Aorta (tissue), 5 donors: ENCODE data around the gene IZUMO2. TPM values are rescaled to one million over a fixed set of nuclear protein-coding genes. Genes with fewer than 3 reads are reported as not detected.

Experiments
- ATAC-seq: fragments of 200-7000 bp; cut with Tn5 transposase; one replicate; pipeline ENCODE4 v1.9.1; 2022; ENCODE audit warnings: moderate library complexity; ENCODE audit not compliant: low FRiP score
- DNase-seq, 2 donors: peaks; one replicate each; pipeline ENCODE4 v3.0.0-alpha.2; 2020
- H3K27ac ChIP-seq, 2 donors: one replicate each; pipeline ENCODE4 v1.5.1; 2013; ENCODE audit warnings: low read length in 2 of 2, mild to moderate bottlenecking in 2 of 2, moderate library complexity in 2 of 2, control low read depth in 1 of 2, inconsistent platforms in 1 of 2, low read depth in 1 of 2
- H3K27me3 ChIP-seq, 2 donors: one replicate each; pipeline ENCODE4 v1.6.1; 2013; ENCODE audit warnings: control low read depth in 1 of 2, low read length in 1 of 2, mild to moderate bottlenecking in 1 of 2, moderate library complexity in 1 of 2; ENCODE audit not compliant: insufficient read depth in 2 of 2, control insufficient read depth in 1 of 2
- H3K36me3 ChIP-seq, 2 donors: one replicate each; pipeline ENCODE4 v1.6.1; 2013; ENCODE audit warnings: control low read depth in 1 of 2, low read length in 1 of 2, mild to moderate bottlenecking in 1 of 2; ENCODE audit not compliant: insufficient read depth in 2 of 2, control insufficient read depth in 1 of 2
- H3K4me1 ChIP-seq, 2 donors: one replicate each; pipeline ENCODE4 v1.6.1; 2013; ENCODE audit warnings: low read length in 2 of 2, control low read depth in 1 of 2, mild to moderate bottlenecking in 1 of 2, moderate library complexity in 1 of 2; ENCODE audit not compliant: insufficient read depth in 2 of 2, control insufficient read depth in 1 of 2
- H3K4me3 ChIP-seq, 2 donors: one replicate each; pipeline ENCODE4 v1.5.1; 2013; ENCODE audit warnings: low read length in 2 of 2, control low read depth in 1 of 2, mild to moderate bottlenecking in 1 of 2
- H3K9me3 ChIP-seq: one replicate; pipeline ENCODE4 v1.6.1; 2013; ENCODE audit warnings: mild to moderate bottlenecking, low read length; ENCODE audit not compliant: control insufficient read depth
- WGBS, 2 donors: extraction: QIAGEN DNeasy Blood & Tissue Kit; methylation state at CpG; one replicate each; pipeline ENCODE4 v1.1.7; 2013; 5-methylcytosine and 5-hydroxymethylcytosine counted together
- intact Hi-C, 2 donors: fragments of 100-400 bp; cut with DNase I; formaldehyde crosslinking; loops; one replicate each; pipeline versions ENCODE4 v1.14.2 to v1.15.0; 2022
- long read RNA-seq, 2 donors: library from polyadenylated mRNA; unstranded; transcript quantifications; one replicate each; pipeline ENCODE4 v2.0.0, GENCODE V29; 2020 to 2021
- polyA plus RNA-seq, 2 donors: library from polyadenylated mRNA; stranded (reverse); fragments of 200-250 nt; gene quantifications; one replicate each; pipeline ENCODE4 v1.2.3, GENCODE V29; 2013
- total RNA-seq, 2 donors: library from RNA; stranded (reverse); fragmentation: NEBNext Ultra II Directional; extraction: Animal tissue kit (Norgen Biotek cat#: 25700); gene quantifications; one replicate each; pipeline ENCODE4 v1.2.1, GENCODE V29; 2021
- donor health status: healthy with polysubstance abuse.
- donor health status: Bipolar disorder and iron deficiency.
- donor health status: DM: no; HTN: no; CAD: no.
- donor health status: DM: no; HTN: no; CAD: no.
- donor health status: DM: yes; HTN: yes; CAD: no.

The IZUMO2 gene
- total RNA-seq (not detected), polyA plus RNA-seq (not detected)
- long read RNA-seq, donor 1 = 0 reads
- long read RNA-seq, donor 2 = 0 reads

DNA sequence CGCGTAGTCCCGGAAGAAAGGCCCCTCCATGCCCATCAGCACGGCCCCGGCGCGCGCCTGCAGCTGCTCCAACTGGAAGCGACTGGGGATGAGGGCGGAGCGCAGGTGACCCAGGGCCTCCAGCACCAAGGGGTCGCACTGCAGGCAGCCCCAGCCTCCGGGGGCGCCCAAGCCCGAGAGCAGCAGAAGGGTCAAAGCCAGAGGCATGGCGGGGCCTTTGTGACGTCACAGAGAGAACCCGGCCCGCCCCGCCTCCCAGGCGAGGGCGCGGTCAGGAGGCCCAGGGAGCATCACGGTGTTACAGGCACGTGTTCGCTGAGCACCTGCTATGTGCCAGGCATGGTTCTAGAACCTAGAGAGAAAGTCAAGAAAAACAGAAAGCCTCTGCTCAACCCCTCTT, at the start of gene IZUMO2:
Gene IZUMO2, minus strand, starts transcription at position 294 of the 400 bp plus-strand sequence. Its CDS starts 87 bp downstream, at position 207.
- no peaks in the 10 kb centered on the region for H3K27me3 ChIP-seq
- no peak for DNase-seq
- H3K36me3 ChIP-seq = no peaks in the 10 kb centered on the region
- H3K4me1 ChIP-seq = no peaks in the 10 kb centered on the region
- WGBS, 2 donors = 19 to 24% methylated on average over 26 of the region's 26 CpGs
- H3K27ac ChIP-seq = no peak within 1 kb of the TSS
- intact Hi-C loops = no loop called here
- H3K4me3 ChIP-seq = no peak within 1 kb of the TSS
- no peak for ATAC-seq
- H3K9me3 ChIP-seq = peaks cover 2% of the 10 kb centered on the region

DNA sequence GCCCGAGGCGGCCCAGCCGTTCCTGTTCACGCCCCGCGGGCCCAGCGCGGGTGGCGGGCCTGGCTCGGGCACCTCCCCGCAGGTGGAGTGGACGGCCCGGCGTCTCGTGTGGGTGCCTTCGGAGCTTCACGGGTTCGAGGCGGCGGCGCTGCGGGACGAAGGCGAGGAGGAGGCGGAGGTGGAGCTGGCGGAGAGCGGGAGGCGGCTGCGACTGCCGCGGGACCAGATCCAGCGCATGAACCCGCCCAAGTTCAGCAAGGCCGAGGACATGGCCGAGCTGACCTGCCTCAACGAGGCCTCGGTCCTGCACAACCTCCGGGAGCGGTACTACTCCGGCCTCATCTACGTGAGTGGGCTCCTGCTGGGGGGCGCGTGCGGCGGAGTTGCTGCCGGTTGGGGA, 47.3 kb upstream of the IZUMO2 start:
- Histone ChIP-seq H3K9me3 (no peaks in the 10 kb centered on the region), H3K4me1 (no peaks in the 10 kb centered on the region), H3K36me3 (no peaks in the 10 kb centered on the region), H3K27ac (no peak overlapping the region), H3K4me3 (no peak overlapping the region), H3K27me3 (no peaks in the 10 kb centered on the region)
- no peak for ATAC-seq
- intact Hi-C loops = no loop called here
- peak; percentile 39 to 56 for DNase-seq
- 96% methylated on average over 46 of the region's 46 CpGs for WGBS, 2 donors

DNA sequence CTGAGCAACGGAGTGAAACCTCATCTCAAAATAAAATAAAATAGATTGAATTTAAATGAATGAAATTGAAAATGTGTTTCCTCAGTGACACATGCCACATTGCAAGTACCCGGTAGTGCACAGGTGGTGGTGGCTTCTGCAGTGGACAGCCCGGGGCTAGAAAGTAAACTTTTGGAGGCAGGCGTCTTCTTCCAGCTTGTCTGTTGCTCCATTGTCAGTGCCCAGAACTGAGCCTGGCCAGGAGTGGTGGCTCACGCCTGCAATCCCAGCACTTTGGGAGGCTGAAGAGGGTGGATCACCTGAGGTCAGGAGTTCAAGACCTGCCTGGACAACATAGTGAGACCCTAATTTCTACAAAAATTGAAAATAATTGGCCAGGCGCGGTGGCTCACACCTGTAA, 46.0 kb upstream of the IZUMO2 start:
- Histone ChIP-seq H3K9me3 (no peaks in the 10 kb centered on the region), H3K36me3 (no peaks in the 10 kb centered on the region), H3K4me1 (no peaks in the 10 kb centered on the region), H3K27ac (no peak overlapping the region), H3K27me3 (no peaks in the 10 kb centered on the region), H3K4me3 (no peak overlapping the region)
- DNase-seq (peak; percentile 12 to 16), ATAC-seq (no peak)
- 92% methylated on average over 7 of the region's 7 CpGs for WGBS, 2 donors
- intact Hi-C loops = no loop called here

DNA sequence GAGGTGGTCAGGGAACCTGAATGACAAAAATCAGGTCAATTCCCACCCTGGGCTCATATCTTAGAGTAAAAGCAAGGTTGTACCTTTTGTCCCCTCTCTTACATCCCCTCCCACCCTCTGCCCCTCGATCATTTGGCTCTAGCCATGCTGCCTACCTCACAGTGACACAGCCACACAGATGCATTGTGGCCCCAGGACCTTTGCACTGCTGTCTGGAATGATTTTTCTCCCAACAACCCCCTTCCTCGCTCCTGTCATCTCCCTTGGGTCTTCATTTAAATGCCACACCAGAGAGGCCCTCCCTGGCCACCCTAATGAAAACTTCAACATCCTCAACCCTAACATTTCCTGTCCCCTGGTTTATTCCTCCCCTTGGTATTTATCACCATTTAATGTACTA, 44.6 kb upstream of the IZUMO2 start:
- H3K36me3 ChIP-seq = no peaks in the 10 kb centered on the region
- no peak overlapping the region for H3K4me3 ChIP-seq
- no peak overlapping the region for H3K27ac ChIP-seq
- H3K27me3 ChIP-seq = no peaks in the 10 kb centered on the region
- H3K9me3 ChIP-seq = no peaks in the 10 kb centered on the region
- ATAC-seq (no peak), DNase-seq (peak in 1 of 2 donors; percentile 3)
- intact Hi-C loops = no loop called here
- H3K4me1 ChIP-seq = no peaks in the 10 kb centered on the region
- WGBS, 2 donors = 80 to 84% methylated on average over 2 of the region's 2 CpGs

DNA sequence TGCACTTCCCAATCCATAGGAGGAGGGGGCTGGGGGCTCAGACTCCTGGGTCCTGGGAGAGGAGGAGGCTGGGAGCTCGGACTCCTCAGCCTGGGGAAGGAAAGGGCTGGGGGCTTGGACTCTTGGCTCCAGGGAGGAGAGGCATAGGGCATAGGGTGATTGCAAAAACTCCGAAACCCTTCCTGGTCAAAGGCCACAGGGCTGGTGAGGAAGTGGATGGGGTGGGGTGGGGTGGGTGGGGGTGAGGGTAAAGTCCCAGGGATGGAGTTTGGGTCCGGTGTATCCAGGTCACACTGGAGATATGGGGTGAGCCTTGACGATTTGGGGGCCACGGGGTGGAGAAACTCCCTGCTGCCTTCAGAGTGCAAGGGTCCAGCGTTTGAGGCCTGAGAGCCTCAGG, 43.1 kb upstream of the IZUMO2 start:
- no peaks in the 10 kb centered on the region for H3K27me3 ChIP-seq
- no peak overlapping the region for H3K27ac ChIP-seq
- 86 to 87% methylated on average over 5 to 6 of the region's 6 CpGs for WGBS, 2 donors
- no peak overlapping the region for H3K4me3 ChIP-seq
- ATAC-seq (no peak), DNase-seq (no peak)
- H3K36me3 ChIP-seq = no peaks in the 10 kb centered on the region
- no peaks in the 10 kb centered on the region for H3K9me3 ChIP-seq
- no peaks in the 10 kb centered on the region for H3K4me1 ChIP-seq
- intact Hi-C loops = no loop called here

DNA sequence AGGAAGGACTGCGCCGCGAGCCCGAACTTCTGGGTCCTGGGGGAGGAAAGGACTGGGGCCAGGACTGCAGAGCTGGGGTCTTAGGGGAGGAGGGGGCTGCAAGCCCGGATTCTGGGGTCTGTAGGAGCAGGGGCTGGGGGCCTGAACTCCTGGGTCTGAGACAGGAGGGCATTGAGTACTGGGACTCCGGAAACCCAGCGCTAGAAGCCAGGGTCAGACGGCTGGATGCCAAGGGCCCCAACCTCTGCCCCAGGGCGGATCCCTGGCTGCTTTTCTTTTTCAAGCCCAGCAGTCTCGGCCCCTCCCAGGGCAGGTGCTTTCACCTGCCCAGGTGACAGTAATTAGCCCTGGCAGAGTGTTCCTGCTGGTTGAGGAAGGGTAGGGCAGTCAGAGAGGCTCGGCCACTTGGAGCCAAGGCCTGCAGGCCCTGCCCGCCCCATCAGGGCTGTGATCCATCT, 42.6 kb upstream of the IZUMO2 start:
- ATAC-seq = no peak
- no peaks in the 10 kb centered on the region for H3K9me3 ChIP-seq
- H3K4me1 ChIP-seq = no peaks in the 10 kb centered on the region
- no peak overlapping the region for H3K4me3 ChIP-seq
- intact Hi-C loops = no loop called here
- no peaks in the 10 kb centered on the region for H3K27me3 ChIP-seq
- H3K36me3 ChIP-seq = no peaks in the 10 kb centered on the region
- no peak overlapping the region for H3K27ac ChIP-seq
- DNase-seq = no peak
- WGBS, 2 donors = 67 to 71% methylated on average over 12 of the region's 12 CpGs

DNA sequence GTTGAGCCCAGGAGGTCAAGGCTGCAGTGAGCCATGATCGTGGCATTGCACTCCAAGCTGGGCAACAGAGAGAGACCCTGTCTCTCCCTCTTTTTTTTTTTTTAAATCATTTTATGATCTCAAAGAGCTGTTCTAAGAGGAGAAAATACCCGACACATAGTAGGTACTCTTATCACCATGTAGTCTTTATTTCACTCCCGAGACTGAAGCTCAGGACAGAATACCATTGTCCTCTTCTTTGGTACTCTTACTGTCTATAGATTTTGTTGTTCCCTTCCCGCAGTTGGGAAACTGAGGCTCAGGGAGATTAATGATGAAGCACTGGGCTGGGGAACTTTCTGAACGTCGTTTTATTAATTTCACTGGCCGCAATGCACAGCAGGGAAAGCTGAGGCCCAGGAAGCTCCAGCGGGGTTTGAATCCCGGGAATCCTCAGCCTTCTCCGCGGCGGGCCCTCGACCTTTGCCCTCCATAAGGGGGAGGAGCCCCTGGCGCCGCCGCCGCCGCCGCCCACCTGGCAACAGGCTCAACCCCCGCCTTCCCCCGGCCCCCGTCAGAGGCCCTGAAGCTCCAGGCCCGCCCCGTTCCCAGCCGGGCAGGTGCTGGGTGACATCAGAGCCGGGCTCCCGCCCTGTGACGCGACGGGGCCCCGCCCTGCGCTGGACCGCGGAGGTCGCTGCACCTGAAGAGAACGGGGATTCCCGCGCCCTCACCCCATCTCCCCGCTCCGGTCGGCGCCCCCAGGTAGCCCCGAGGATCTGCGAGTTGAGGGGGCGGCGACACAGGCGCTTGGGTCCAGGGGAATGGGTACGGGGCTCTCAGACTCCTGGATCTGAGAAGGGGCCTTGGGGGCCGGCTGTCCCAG, 42.0 kb upstream of the IZUMO2 start:
- H3K27ac ChIP-seq = no peak overlapping the region
- no peaks in the 10 kb centered on the region for H3K27me3 ChIP-seq
- H3K4me1 ChIP-seq = no peaks in the 10 kb centered on the region
- intact Hi-C loops = no loop called here
- no peaks in the 10 kb centered on the region for H3K9me3 ChIP-seq
- ATAC-seq (no peak), DNase-seq (no peak)
- no peaks in the 10 kb centered on the region for H3K36me3 ChIP-seq
- no peak overlapping the region for H3K4me3 ChIP-seq
- 18% methylated on average over 46 to 49 of the region's 49 CpGs for WGBS, 2 donors

DNA sequence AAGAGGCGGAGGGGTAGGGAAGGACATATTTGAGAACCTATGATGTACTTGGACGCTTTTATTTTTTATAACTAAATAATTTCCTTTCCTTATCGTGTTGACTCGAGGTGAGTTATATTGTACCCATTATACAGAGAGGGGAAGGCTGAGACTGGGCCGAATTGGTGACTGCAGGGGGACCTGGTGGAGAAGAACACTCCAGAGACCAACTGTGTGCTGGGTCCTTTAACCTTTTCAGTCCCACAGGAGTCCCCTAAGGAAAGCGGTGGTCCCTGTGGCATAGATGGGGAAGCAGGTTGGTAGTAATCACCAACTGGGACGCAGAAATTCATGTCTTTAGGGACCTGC, 41.0 kb upstream of the IZUMO2 start:
- Histone ChIP-seq H3K9me3 (no peaks in the 10 kb centered on the region), H3K4me1 (no peaks in the 10 kb centered on the region)

More for the DNA sequence above, 41.0 kb upstream of the IZUMO2 start:
- no peaks in the 10 kb centered on the region for H3K36me3 ChIP-seq
- no peak overlapping the region for H3K27ac ChIP-seq
- no peaks in the 10 kb centered on the region for H3K27me3 ChIP-seq
- ATAC-seq (no peak), DNase-seq (no peak)
- intact Hi-C loops = no loop called here
- WGBS, 2 donors = 46 to 48% methylated on average over 7 of the region's 7 CpGs
- peak overlapping the region in 1 of 2 donors; percentile 81 for H3K4me3 ChIP-seq
